GM19372 (cell line): ENCODE data around the gene SGPP2.
"Not testable (repeated sequence)": the region's sequence is repeated elsewhere in the genome, so short reads cannot be mapped to it uniquely, and the experiment has no call there.

ENCODE experiments used
- ATAC-seq: cut with Tn5 transposase; IDR thresholded peaks from one replicate; pipeline ENCODE4 v1.9.1; 2021; ENCODE audit warnings: mild to moderate bottlenecking, low read depth, moderate library complexity; ENCODE audit not compliant: unreplicated experiment

Gene SGPP2

DNA sequence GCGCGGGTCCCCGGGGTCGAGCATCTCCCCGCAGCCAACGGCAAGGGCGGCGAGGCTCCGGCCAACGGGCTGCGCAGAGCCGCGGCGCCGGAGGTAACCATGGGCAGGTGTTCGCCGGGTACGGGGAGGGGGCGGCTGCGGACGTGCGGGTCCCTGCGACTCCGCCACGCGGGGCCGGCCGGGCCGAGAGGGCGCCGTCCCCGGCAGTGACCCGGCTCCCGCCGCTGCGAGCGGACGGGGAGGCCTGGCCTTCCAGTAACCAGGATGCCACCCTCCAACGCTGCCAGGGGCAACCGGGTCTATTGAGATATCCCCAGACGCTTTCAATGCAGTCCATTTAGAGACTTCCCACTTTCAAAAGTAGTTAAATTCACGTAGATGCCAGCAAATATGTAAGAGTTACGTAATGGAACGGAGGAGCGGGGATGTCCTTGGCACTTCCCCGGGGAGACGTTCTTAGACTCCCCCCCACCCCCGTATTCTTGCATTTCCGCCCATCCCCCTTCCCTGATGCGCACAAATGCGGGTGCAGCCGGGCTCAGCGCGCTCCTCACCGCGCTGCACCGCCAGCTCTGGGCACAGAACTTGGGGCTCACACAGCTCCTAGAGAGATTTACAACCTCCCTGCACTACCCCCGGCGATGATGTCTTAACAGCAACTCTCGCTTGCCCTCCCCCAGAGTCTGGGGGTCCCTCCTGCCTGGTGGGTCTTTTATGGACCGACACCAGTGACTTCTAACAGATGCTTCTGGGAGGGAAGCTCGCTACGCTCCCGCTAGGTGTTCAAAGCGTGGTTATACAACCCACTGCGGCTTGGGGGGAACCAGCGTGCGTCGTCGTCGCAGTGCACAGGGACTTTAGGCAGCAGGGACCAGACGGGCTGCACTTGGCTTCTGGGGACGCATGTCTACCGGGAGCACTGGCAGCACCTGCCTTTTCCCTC lies 657 bp downstream of the SGPP2 start:
- peak; percentile 12 for ATAC-seq

DNA sequence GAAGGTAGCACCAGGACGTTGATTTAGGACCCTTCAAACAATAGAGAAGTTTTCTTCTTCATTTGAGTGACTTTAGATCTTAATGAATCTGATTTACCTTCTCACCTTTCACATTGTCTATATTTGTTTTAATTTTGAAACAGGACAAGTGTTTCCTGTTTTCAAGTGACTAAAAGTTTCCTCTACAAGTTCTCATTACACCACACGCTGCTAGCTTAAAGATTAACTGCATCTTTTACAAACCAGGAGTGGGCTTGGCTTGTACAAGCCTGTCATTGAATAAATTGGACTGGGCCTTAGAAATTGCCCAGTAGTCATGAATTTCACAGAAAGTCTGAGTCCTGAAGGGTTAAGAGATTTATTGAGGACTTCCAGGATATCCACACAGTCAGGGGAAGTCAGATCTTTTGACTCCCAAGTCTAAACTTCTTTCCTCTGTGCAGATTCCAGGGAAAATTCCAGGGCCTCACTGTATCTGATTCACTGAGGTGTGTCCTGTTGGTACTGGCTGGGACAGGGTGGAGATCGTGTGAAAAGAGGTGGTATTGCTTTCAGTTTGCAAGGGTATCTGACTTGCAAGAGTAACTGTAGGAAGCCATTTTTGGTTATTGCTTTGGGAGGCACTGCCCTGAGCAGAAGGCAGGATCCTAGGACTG lies 3.4 kb downstream of the SGPP2 start:
- ATAC-seq, result peak; percentile 53

DNA sequence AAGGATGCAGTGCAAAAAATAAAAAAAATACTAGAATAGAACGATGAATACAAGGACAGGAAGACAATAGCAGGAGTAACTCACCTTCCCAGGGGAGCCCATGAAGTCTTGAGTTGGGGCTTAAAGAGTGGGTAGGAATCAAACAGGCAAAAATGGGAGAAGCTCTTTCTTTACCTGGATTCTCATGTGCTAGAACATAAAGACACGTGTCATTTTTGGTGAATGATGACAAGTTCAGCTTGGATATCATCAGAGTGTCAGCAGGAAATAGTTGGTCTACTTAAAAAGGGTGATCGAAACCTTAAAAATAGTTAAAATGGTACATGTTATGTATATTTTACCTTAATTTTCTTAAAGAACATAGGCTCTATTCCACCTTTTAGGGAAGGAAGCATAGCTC lies 5.7 kb downstream of the SGPP2 start:
- ATAC-seq, result no peak

DNA sequence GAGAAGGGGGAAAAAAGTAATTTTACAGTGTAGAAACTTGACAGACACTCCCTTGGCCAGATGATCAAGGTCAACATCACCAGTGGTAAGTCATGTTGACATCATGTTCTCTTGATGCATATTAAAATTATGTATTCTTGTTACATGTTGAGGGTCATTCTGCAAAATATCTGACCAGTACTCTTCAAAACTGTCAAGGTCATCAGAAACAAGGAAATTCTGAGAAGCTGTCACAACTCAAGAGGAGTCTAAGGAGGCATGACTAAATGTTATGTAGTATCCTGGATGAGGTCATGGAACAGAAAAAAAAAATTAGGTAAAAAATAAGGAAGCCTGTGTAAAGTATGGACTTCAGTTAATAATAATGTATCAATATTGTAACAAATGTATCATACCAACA lies 6.3 kb downstream of the SGPP2 start:
- ATAC-seq, result no peak

DNA sequence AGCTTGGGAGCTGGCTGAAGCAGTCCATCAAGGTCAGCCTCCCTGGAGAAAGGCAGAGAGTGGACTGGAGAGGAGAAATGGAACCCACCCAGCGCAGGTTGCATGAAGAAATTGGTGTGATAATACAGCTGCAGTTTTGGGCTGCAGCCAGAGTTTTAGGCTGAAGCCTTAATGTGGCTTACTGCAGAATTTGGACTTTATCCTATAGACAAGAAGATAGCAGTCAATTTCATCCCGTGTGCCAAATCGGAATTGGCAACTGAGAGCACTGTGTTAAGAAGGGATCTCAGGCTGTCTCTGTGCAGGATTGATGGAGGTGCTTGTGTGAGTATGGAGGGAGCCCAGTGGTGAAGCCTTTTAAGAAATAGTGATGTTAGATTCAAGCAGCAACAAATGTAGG lies 7.5 kb downstream of the SGPP2 start:
- no peak for ATAC-seq

DNA sequence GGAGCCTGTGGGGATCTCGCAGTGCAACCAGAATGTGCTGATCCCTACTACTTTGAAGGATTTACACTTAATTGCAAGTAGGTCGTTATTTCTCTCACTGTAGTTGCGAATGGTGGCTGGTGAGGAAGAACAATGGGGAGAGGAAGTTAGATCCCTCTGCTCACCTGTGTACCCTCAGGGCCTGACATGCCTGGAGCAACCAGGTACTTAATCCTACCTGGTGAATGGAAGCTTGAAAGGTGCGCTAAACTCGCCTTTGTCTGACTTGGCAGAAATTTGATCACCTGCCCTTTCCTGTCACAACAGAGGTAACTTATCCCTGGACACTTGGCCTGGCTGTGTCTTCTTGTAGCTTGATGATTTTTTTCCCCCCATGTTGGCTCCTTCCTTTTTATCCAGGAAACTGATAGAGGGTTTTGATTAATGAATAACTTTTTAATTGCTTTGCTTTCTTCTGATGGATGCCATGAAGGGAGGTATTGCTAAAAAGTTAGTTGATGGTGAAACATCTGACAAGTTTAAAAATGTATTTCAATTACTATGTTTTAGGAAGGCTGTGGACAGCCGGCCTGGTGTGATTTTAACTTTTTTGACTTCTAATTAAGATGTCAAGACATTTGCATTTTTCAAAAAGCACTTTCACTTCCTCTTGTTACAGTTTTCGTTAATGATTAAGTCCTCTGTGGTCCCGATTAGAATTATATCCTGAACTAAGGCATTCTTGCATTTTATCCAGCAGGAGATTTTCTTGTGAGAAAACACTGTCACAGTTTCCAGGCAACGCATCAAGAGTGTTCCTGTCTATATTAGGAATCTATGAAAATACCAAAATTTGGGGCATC lies 9.2 kb downstream of the SGPP2 start:
- peak; percentile 77 for ATAC-seq

DNA sequence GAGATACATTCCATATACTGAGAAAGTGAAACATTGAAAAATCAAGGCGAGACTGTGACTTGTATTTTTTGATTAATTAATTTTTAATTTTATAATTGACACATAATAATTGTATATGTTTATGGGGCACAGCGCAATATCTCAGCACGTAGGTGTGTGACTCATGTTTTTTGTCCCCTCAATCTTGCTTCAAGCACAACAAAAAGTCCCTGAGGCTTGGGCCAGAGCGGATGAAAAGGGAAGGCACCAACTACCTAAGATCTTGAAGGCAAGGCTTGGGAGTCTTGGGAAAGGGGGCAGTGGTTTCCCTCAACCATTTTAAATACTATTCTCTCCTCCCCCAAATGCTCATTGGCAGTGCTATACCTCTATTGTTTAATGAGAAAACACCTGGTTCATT lies 9.9 kb downstream of the SGPP2 start:
- peak; percentile 37 for ATAC-seq

DNA sequence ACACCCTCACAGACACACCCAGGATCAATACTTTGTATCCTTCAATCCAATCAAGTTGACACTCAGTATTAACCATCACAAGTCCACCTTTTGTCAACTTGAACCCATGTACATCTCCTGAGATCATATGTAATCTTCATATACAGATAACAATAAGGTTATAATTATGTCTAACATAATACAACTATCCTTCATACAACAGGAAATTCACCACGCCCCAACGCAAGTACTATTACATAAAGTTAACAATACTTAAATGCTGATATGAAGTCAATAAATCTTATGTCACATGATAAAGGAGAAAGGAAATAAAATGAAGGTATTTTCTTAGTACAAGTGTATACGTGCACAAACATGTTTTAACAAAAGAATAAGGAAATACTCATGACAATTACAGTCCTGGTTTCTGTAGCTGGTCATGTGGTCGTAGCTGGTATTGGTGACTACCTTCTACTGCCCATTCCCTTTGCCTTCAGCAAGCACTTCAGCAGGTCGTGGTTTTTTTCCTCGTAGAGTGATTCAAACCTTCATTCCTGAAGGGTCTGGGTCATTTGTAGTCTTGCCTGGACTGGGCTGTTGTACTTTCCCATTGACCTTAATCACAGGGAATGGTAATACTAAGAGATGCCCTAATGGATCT lies 11.2 kb downstream of the SGPP2 start:
- ATAC-seq, result not testable (repeated sequence)

DNA sequence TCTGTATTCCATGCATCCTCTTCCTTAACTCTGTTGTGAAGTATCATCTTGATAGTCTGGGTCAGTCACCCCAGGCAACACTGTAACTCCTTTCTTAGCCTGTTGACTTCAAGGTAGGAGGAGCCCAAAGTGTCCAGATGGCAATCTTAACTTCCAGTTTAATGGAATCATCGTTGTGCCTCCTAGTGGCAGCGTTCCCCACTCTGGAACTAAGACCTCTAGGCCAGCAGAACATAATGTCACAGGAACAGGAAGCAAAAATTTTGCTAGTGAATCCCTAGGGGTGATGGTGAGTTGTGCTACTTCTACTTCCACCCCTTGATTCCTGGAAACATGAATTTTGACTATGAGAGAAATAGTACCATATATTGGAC lies 11.7 kb downstream of the SGPP2 start:
- ATAC-seq, result no peak

DNA sequence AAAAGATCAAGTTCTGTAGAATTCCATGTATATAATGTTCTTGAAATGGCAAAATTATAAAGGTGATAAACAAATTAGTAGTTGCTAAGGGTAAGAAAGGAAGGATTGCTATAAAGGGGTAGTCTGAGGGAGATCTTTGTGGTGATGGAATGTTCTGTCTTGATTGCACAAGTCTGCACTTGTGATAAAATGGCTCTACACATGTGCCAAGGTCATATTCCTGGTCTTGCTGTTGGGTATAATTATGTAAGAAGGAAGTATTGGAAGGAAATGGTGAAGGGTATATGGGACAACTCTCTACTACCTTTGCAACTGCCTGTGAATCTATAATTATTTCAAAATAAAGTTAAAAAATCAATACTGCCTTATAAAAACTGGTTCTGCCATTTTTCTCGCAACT lies 15.3 kb downstream of the SGPP2 start:
- ATAC-seq, result no peak

DNA sequence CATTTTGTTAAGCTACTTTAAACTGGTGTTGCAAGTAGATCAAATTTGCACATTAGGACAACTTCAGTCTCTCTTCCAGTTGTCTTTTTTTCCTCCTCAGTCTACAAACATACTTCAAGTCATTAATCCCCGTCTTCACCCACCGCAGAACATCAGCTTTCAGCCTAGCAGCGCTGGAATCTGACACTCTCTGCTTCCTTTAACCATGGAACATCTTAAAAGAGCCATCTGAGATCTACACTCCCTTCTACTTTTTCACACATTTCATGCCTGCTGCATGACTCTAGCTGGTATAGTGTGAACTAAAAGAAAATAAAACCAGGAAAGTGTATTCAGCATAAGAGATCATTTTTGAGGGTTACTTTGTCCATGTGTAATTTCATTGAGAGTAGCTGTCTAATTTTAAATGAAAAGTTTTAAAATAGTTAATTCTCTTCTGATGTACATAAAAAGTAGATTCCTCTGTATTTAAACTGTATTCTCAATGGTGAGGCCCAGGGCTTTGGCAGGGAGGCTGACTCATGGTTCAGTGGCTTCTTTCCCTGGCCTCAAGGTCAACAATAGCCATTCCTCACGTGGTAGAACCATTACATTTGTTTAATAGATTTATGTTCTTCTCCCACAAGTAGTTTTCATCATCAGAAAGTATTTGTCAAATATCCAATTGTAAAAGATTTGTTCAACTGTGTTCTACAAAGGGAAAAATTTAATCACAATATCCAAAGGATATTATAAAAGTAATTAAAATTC lies 16.5 kb downstream of the SGPP2 start:
- no peak for ATAC-seq

DNA sequence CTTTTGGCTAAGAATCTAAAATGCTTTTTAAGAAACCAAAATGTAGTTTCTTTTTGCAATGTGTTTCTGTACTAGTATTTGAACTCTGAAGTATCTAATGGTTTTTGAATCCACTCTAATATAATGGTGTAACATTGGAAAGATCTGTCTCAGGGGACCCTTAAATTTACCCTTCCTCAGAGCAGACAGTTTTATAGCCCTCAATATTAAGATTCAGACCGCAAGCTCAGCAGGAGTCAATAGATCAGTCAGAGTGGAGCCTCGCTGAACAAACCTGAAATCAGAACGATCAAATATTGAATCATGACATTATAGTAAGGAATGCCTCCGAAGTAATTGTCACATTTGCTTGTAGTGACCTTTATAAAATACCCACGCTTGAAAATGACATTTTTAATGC lies 18.3 kb downstream of the SGPP2 start:
- no peak for ATAC-seq

DNA sequence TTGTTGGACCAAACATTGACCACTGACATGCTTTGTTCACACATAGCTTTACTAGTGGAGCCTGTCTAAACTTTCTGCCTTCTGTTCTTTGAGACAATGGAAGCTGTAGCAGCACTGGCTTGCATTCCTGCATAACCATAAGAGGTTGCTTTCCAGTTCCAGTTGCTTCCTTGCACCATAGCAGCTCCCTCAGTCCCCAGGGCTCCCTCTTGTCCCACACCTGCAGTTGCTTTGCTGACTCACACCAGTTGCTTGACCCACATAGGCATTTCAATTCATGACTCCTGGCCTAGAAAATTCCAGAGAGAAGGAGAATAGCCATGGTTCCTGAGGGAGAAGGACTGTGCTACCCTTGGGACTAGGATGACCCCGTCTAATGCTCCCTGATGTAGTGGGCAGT lies 20.9 kb downstream of the SGPP2 start:
- no peak for ATAC-seq

DNA sequence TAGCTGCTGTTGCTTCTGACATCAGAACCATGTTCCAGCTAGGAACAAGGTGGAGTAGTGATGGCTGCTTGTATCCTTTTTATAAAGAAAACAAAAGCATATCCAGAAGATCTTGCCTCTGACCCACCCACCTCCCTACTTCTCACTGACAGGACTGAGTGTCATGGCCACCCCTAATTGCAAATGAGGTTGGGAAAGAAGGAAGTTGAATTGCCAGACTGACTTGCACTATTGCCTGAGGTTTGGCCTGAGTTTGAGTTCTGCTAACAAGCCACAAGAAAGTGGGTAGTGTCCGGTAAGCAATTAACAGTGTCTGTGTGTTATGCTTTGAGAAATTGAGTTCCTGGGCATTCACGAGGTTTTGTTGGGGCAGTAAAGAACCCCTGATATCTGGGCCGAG lies 22.8 kb downstream of the SGPP2 start:
- ATAC-seq, result no peak

DNA sequence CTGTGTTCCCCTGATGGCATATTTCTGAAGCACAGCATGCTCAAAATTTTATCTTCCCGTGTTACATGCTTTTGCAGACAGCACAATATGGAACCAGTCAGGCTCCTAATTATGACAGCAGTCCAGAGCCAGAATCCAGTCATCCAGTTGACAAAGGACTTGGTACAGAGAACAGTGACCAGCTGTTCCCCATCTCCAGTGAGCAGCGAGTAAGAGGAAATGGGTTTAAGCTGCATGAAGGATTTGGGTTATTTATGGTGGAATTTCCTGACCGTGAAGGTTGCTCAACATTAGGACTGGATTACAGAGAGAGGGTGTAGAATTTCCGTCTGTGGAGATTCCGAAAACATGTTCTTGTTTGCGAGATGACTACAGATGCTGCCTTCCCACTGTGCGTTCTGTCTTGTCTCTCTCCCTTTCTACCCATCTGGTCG lies 24.4 kb downstream of the SGPP2 start:
- no peak for ATAC-seq

DNA sequence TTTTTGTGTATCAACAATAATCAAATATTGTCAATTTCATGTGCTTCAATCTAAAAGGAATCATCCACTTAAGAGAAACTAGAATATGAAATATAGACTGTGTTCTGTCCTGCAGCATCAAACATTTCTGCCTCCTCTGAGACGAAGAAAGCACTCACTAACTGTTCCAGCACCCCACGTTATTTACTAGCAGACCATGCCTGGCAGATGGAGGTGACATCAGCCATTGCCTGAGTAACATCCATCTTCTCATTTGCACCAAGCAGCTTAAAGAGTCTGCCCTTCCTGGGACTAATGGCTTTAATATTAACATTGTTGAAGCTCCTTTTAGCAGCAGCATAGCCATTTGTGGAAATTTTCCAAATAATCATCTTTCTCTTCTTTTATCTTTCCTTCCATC lies 25.7 kb downstream of the SGPP2 start:
- no peak for ATAC-seq

DNA sequence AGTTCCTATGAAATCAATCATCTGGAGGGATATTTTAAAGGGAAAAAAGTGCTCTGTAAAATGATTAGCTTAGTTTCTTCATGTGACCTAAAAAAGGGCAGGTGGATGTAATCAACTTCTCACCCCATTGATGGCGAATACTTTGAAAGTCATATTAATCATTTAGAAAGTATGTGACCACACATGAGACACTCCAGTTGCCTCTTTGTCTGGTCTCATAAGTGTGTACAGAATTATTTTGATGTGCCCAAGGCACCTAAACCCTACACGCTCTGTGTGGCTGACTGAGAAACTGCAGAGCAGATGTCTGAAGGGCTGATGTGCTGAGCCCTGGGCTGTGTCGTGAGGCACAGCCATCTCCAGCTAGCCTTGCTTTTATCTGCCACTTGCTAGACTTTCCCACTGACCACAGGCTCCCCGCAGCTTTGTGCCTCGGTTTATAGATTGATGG lies 26.9 kb downstream of the SGPP2 start:
- ATAC-seq, result peak; percentile 100

DNA sequence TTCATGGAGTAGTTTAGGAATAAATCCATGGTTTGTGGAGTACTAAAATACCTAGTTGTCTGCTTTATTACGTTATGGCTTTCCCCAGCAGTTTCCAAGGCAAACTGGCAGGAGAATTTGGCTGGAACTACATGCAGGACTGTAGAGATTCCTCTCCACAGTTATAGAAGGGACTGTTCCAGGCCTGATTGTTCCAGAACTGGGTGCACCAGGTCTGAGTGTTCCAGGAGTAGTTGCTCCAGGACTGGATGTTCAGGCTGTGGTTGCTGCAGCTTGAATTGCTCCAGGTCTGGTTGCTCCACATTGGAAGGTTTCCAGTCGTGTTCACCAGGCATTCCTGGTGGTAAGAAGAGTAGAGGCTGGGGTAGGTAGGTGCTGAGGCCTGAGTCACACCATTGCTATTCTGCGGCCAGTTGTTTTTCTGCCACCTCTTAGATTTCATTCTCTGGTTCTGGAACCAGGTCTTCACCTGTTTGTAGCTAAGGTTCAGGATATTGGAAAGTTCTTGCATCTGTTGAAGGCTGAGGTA lies 28.1 kb downstream of the SGPP2 start:
- no peak for ATAC-seq

DNA sequence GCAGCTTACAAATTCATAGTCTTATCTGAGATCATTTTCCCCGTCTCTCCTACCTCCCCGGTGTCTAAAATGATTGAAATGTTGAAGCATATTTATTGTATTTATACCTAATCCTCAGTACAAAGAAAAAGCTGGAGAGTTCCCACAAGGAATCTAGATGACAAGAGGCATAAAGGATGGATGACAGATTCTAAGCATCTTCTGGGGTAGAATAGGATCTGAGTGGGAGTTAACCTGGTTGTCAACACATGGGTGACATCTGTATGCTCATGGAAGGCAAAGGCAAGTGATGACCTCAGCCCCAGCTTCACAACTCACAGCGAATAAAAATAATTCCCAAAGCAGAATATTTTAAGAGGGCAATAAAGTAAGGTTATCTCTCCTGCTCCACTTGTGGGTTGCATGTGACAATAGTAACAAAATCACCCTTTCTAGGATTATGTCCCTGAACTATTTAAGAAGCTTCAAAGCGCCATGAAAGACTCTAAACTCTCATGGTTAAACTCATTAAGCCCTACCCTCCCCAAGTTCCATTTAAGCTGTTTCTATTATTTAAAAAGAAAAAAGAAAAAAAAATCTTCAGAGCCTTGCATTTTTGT lies 32.2 kb downstream of the SGPP2 start:
- ATAC-seq, result no peak
